Middle frontal gyrus (tissue), 1 donor: ENCODE measurements around the gene ACSS1.

Experiments used
- DNase-seq: peaks from one replicate; pipeline ENCODE4 v3.0.0-alpha.2; 2015; ENCODE audit warnings: low spot score; ENCODE audit errors: extremely low spot score

Gene ACSS1

DNA sequence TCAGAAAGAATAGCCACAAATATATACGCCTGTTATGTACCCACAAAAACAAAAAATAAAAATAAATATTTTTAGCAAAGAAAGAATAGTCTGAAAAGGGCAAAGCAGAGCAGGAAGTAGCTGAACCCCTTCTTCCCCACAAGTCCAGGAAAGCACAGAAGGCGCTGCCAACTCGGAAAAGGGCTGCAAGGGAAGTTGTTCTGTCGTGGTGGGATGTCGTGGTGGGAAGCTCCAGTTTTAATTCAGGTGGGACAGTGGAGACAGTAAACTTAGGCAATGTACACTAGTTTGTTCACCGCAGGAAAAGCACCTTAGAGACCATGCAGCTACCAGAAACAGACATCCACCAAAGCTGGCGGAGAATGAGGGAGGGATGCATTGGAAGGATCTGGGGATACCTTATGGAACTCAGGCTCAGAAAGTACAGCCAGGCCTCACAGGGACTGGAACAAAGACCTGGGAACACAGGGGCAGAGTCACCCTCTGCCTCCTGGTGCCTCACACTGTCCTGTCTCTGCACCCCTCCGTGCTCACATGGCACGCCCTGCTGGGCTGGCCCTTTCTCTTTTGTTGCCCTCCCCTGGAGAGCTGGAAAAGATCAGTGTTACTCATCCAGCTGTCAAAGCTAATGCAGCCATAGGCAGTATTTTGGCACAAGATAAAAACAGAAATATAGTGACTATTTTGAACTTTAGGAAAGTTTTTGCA, 62.0 kb downstream of the ACSS1 start:
- no peak for DNase-seq

DNA sequence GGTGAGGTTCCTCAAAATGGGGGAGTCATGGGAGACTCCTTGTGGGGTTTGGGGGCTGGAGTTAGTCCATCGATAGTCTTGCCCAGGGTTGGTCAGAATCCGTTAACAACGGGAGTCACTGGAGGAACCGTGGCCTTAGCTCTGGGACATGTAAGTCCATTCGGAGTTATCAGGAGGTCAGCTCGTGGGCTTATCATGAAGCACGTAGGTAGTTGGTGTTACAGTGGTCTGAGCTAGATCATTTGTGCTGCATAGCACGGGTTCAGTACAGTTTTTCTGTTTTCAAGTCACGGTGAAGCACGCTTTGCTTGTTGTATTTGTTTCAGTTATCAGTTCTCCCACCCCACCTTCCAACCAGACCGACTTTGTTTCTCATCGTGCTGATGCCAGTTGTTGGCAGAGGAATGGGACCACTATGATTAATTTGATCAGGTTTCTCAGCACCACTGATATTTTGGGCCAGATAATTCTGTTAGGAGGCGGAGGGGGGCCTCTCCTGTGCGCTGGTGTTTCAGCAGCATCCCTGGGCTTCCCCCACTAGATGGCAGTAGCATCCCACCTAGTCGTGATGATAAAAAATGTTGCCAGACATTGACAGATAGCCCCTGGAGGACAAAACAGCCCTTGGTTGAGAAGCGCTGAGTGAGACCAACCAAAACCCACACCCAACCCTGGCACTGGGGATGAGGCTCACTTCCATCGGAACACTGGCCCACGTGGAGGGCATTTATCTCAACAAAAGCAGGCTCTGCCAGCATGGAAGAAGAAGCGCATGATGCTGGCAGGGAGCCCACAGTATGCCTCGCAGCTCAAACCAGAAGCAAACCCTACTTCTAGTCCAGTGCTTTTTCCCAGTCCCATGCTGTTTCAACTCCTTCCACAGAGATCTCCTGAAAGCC, 63.2 kb downstream of the ACSS1 start:
- DNase-seq = peak; percentile 87

DNA sequence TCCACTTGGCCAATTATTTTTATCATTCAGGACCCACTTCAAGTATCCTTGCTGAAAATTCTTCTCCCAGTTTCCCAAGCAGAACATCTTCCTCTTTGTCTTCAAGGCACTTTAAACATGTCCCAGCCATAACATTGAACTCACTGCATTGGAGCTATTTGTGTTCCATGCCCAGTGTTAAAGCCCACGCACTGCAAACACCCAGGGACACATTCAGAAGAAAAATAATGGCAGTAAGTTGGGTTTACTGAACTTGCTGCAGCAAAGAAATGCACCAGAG, 63.8 kb downstream of the ACSS1 start:
- DNase-seq = no peak

DNA sequence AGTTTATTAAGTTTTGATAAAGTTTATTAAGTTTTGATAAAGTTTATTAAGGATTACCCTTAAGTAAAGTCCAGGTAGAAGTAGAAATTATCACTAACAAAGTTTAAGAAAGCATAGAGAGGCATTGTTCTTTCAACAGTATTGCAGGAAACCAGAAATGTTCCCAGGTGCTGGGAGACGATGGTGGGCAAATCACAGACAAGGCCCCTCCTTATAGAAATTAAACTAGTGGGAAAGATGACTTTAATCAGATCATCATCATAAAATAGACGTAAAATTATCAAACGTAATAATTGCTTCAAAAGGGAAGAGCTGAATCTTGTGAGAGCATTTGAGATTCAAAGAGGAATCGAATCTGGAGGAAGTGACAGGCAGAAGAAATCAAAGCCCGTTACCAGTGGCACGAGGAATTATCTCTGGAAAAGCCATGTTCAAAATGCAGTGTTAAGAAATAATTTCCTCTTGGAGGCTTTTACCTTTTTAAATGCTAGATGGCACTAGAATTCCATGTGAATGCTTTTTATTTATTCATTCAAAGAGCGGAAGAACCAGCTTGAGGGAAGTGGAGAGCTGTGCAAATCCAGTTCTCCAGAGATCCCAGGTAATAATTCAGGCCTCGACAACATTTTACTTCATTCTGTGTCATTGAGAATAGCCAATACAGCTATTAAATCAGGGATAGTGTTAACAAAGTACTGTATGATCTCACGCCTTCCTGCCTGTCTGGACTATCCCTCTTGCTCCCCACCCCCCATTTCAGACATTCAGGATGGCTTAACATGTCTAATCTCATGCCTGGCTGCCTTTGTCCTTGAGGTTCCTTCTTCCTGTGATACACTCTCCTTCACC, 64.4 kb downstream of the ACSS1 start:
- peak; percentile 55 for DNase-seq

DNA sequence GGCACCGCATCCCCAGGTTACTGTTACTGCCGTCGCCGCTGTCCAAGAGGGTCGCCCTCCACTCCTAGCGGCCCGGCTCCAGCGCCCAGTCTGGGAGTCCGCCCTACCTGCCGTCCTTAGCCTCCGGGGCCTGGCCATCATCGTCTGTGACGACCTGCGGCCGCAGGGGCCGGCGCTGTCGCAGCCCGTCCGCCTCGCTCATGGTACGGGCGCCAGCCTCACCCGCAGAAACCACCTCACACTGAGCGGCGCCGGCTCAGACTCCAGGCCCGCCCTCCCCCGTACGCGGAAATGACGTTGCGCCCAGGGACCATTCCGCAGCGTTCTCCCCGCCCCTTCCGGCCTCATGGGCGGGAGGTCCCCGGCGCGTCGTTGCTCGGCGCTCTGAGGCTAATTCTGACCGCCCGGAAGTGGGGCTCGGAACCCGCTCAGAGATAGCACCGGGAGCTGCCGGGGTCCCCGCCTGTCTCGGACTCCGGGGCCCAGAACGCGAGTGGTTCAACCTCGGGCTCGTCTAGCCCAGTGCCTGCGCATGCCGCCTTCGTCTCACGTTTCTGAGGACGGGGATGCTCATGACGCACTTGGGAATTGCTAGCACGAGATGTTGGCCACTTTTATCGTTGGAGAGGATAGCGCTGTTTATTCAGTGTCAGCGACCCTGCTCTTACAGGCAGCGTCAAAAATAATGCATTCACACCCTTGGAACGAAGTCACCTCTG, 65.3 kb downstream of the ACSS1 start, which contains the start of gene APMAP:
Gene APMAP, minus strand, starts transcription at position 265 of the 719 bp plus-strand sequence. Its CDS starts 63 bp downstream, at position 202.
- peak; percentile 93 for DNase-seq

DNA sequence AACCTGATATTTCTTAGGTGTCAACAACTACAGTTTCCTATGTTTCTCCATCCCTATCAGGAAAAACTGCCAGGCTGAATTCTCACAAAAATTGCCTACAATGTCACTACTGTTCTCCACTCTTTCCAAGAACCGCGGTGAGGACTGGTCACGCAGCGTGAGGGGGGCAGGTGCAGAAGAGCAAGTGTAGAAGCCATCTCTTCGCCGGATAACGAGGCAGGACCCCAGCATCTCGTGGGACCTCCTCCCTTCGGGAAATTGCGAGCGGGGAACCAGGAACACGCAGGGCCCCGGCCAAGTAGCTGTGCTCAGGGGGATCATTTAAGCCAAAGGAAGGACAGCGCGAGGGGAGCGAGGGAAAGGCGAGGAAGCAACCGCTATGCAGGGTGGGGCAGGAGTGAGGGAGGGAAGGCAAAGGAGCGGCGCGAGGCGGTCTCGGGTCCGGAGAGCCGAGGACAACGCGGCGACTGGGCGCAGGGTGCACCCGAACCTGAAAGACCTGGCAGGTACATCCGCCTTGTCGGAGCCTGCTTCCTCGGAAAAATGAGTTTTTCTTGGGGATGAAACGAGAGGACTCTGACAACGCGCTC, 65.9 kb downstream of the ACSS1 start:
- DNase-seq = no peak

DNA sequence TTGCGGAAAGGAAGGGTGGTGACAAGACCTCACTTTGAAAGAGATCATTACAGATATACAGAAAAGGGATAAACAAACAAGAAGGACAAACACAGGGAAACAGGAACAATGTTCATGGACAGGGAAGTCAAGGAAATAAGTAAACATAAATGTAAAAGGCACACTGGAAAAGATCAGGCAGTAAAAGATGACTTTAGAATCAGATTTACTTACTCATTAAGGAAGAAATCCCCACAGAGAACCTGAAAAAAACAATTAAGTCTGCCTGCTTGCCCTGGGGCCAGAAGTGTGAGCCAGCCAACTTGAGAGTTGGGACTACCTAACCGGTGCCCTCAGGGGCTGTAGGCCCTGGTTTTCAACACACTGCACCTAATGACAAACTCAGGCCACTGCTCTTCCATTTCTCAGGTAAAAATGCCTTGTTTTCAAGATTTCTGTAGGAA, 67.1 kb downstream of the ACSS1 start:
- no peak for DNase-seq

DNA sequence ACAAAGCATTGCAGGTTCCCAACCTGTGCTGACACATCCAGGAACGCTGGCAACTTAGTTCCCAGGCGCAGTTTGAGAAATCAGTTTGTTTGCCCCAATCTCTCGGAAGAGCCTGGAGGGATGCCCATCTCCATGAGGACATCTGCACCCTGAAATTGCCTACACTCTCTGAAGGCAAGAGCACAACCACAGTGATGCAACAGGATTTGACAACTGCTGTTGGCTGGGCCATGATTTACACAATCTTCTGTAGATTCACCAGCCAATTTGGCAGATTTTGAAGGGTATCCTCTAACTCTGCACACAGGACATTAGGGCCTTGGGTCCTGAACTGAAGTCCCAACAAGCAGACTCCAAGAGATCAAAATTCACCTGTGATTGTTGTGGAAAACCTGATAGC, 68.8 kb downstream of the ACSS1 start:
- no peak for DNase-seq

DNA sequence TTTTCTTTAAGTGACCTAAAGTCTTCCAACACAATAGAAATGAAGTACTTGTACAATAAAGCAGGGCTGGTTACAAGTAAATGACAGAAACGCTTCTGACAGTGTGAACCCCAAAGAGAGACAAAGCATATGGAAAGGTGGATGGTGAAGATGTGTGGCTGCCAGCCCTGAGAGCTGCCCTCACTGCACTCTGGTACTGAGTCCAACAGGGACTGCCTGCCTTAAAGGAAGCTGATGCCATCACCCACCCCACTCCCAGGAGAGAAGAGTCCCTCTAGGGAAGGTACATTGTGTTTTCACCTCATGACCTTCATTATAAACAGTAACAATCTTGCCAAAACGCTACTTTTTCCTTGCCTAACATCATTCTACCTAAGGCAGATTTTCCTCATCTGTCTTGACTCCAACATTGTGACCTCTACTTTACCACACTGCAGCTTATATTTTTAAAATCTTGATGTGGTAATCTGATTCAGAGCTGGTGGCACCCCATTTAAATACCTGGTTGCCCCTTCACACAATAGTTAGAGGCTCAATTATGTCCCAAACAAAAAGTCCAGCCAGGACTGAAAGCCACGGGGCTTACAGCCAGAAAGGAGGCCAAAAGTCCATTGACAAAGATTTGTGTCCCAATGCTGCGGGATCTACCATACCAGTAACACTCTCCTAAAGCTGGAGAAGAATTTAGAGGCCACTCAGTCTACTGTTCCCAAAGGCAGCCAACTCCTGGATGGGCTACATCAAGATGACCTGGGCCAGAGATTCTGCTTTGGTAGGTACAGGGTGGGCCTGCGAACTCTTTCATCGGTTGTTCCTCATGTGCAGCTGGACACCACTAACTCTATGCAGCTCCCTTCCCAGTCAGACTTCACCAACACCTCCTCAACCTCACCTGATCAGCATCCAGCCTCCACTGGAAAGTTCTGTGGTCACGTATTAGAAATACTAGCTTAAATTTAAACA, 69.8 kb downstream of the ACSS1 start:
- DNase-seq = no peak

DNA sequence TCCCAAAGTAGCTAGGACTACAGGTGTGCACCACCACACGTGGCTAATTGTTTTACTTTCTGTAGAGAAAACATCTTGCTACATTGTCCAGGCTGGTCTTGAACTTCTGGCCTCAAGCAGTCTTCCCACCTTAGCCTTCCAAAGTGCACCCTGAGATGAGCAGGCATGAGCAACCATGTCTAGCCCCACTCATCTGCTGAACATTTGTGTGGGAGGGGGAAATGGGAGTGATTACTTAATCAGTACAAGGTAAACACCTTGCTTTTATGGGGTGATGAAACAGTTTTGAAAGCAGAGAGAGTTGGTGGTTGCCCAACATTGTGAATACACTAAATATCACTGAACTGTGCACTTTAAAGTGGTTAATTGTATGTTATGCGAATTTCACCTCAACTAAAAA, 70.7 kb downstream of the ACSS1 start:
- no peak for DNase-seq

DNA sequence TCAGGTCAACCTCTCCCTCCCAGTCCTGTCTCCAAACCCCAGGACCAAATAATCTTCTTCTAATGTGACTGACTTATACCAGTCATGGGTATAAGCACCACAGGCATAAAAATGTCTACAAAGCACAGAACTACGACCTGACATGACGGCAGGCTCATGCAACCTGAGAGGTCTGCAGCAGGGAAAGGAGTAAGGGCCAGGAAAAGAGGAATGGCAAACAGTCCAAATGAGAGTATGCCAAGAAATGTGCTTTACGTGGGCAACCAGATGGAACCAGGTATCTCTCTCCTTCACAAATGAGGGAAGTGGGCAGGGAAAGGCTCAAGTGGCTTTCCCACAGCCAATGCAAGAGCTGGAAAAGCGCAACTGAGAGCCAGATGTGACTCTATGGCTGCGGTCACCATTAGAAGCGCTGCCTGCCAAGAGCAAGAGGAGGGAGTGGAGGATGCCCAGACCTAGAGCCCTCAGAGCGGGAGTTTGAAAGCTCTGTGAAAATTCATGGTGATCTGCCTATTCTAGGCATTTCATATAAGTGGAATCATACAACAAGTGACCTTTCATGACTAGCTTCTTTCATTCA, 71.4 kb downstream of the ACSS1 start:
- DNase-seq = no peak

DNA sequence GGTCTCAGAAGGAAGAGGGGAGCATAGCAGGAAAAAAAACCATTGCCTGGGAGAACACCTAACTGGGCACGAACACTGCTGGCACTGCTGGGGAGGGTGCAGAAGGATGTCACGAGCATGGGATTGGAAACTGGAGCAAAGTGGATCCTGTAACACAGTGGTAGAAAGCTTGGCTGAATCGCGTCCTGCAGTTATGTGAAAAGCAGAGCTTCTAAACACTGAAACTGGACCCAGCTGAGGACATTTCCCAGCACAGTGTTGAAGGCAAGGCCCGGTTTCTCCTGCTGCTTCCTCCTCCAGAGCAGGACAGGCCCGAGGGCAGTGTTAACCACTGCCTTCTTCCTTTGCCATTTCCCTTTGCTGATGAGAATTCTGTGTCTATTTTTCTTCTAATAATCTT, 72.1 kb downstream of the ACSS1 start:
- no peak for DNase-seq

DNA sequence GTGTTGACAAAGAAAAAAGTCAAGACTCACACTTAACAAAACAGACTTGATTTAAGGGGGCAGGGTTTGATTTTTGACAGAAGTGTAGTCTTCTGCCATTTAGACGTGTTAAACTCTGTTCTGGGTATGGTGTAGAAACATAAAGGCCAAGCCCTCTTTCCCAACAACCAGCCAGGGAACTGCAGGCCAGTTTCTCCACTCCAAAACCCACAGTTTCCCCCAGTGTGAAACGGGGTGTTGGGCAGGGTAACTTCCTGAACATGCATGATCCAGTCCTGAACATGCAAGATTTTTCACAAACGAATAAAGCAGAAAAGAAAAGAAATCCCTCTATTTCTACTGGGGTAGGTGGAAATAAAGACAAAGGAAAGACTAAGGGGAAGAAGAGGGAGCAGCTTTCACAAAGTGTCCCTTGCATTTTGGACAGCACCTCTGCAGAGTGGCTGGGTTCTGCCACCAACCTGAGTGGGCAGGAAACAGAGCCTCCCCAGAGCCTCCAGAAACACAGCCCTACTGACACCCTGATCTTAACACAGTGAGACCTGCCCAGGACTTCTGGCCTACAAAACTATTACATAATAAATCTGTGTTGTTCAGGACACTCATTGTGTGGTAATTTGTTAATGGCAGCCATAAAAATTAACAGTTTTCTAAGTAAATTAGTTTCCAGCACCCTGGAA, 72.8 kb downstream of the ACSS1 start:
- no peak for DNase-seq

DNA sequence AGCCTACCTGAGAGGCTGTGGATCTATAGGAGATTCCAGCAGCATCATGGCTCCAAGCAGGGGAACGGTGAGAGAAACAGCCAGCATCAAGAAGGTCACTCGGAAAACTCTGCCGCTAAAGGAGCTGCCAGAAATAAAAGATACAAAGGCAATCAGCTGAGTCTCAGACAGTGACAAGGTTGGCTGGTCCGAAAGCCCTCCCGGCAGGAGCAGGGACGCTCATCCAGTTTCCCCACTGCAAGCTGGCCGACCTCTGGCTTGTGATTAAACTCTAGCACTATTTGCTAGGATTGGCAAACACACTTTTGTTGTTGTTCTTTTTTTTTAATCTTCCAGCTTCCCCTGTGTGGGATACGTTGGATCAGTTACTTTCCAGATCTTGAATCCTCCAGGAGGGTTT, 74.0 kb downstream of the ACSS1 start:
- no peak for DNase-seq

DNA sequence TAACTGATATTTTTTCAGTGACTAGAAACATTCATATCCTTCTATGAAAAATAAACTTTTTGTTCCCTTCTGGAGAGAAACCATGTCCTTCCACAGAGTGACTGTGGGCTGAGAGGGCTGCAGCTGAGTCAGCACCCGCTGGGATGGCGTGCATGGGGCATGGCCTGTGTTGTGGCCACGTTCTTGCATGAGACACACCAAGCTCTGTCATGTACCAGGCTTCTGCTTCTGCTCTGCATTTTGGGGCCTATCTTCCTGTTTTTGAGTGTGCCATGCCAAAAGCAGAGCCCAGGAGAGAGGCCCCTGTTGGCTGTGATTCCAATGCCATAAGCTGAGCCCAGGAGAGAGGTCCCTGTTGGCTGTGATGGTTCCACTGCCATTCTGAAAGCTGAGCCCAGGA, 76.1 kb downstream of the ACSS1 start:
- no peak for DNase-seq

DNA sequence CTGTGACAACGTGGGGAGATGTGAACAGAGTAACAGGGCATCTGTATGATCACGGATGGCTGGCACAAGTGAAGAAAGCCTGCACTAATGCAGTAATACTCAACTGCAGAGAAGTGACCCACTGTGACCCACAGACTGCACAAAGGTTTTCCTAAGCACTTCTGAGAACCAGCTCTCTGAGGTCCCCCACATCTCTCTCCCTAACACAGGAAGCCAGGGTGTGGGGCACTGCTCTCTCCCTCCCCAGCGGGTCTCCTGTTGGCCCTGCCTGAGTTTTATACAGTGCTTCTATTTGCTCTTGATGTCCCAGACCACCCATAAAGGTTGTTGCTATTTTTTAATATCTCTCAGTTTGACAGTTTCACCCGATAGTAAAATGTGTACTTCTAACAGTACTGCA, 76.7 kb downstream of the ACSS1 start:
- DNase-seq = no peak

DNA sequence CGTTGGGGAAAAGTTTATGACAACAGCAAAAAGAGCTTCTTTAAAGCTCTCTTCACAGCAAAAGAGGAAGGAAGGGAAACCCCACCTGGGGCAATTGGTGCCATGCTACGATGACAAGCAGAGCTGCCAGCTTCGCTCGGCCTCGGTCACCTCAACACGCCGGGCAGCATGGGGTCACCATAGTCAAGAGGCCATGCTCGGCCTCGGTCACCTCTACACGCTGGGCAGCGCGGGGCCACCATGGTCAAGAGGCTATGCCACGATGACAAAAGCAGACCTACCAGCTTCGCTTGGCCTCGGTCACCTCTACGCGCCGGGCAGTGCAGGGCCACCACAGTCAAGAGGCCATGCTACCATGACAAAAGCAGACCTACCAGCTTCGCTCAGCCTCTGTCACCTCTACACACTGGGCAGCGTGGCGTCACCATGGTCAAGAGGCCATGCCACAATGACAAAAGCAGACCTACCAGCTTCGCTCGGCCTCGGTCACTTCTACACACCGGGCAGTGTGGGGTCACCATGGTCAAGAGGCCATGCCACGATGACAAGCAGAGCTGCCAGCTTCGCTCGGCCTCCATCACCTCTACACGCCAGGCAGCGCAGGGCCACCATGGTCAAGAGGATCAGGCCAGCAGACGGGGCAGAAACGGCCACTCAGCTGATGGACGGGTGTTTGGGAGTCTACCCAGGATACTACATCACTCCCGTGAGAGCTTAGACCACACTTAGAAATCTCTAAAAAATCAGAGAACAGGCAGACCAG, 77.5 kb downstream of the ACSS1 start:
- DNase-seq = no peak
